Erythroblast (primary cell): ENCODE measurements around the gene NTSR1.

Source experiments
- GATA1 ChIP-seq: IDR thresholded peaks from 2 replicates; pipeline ENCODE4 v1.6.1; 2011; ENCODE audit warnings: low read depth, mild to moderate bottlenecking, control low read depth, low read length, moderate library complexity
- POLR2A ChIP-seq: IDR thresholded peaks from 2 replicates; pipeline ENCODE4 v1.6.1; 2011; ENCODE audit warnings: mild to moderate bottlenecking, low read length

DNA sequence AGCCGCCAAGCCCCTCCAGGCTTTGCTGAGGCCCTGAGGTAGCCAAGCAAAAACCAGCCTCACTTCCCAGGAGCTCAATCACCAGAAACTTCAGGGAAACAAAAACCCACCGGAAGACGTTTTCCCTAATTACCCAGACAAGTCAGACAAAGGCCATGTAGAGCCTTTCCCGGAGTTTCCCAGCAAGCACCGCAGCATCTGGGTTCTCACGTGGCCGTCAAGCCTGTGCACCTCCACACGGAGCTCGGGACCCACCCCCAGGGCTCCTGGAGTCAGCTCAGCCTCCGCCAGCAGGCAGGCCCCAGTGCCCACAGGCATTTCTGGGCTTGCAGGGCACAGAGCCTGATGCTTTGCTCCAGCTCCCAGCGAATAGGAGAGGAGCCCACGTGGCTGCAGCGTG is 77.5 kb downstream of the NTSR1 start:
- TF ChIP-seq POLR2A = no peak
- no peak for TF ChIP-seq GATA1
